HG02870 (cell line): ENCODE results near the gene P2RY11.

Experiments used
- ATAC-seq: cut with Tn5 transposase; IDR thresholded peaks from one replicate; pipeline ENCODE4 v1.9.1; 2021; ENCODE audit warnings: mild to moderate bottlenecking, moderate library complexity; ENCODE audit not compliant: unreplicated experiment

The P2RY11 gene

DNA sequence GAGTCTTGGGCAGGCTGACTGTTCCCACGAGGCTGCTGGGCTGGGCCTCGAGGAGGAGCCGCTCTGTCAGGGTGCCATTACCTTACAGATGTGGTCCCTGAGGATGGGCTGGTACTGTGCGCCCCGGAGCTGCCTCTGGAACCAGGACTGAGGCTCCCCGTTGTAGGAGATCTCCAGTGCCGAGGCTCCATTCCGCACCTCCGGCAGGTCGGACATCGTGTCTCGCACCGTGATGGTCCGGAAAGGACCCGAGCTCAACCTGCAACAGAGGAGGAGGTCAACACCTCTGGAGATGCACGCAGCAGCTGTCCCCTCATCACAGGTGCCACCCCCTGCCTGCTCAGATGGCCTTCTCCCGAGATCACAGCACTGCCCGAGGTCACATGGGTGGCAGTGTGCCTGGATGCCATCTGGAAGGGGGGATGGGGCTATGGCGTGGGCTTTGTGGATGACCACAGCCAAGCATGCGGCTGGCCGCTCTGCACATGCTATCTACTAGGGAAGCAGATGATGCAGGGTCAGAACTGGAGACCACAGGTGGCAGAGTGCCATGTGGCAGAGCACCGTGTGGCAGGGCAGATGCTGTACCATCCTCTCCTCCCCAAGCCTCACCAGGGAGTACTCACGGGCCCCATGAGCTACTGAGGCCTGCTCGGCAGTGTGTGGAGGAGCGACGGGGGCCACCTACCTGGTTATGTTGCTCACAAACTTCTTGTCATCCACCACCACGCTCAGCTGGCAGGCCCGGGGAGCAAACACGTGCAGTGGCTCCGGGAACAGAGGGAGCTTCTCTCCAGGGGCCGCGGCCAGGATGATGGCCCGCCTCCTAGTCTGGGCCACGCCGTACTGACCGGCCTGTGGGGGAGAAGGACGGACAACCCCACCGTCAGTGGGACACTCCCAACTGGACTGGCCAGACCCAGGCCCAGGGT, 26.5 kb downstream of the P2RY11 start:
- no peak for ATAC-seq

DNA sequence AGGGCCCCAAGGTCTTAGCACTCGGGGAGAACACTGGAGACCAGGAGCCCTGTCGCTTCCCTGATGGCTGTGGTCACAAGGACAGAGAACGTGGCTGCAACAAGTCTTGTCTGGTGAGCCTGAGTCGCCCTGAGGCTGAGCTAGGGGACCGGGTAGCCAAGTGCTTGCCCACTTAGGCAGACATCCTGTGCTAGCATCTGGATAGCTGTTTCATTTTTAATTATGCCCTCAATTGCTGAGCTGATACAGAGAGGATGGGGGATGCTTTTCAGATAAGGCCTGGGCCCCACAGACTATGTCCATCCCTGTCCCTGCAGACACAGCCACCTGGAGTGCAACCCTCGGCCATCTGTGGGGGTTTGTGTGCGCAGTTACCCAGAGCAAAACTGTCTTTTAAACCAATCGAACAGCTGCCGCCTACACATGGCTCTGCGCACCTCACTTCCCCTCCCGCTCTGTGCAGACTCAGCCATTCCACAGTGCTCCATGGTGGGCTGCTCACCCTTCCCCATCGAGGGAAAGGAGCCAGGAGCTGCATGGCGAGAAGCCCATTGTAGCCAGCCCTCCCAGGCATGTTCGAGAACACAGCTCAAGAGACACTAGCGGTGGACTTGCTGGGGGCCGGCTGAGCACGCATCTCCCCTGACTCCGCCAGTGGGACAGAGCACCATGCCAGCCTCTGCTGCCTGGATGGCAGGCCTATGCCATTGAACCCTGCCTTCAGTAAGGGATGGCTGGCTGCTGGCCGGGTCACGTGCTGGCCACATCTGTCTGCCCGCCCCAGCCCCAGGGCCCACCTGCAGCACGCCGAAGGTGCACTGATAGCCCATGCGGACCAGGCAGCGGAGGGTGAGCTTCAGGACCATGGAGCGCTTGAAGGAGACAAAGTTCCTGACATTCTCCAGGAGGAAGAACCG, 27.6 kb downstream of the P2RY11 start:
- ATAC-seq = no peak

DNA sequence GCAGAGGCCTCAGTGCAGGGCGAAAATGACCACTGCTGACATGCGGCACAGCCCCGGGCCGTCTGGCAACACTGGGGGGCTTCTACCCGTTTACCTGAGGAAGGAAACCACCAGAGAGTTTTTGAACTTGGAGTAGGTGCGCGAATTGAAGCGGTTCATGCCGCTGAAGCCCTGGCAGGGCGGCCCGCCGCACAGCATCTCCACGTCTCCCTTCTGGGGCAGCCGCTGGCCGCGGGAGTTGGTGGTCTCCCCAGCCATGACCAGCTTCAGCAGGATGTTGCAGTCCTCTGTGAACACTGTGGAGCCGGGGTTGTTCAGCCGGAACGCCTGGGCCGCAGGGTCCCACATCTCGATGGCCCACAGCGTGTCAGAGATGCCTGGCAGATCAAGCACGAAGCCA, 28.5 kb downstream of the P2RY11 start:
- ATAC-seq = no peak

DNA sequence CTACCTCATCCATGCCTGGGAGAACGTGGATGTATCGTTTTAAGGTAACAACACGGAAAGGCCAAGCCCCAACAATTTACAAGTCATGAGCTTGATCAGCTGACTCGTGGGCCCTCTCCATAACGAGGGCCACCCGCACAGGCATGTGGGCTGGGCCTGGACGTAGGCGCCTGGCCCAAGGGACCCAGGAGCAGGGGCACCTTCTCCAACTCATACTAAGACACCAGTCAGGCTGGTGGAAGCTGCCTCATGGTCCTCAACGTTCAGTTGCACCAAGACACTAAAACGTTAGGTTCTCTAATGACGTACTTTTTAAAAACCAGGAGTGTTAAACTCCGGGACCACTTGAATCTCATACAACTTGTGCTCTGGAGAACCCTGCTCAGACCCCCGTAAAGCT, 30.0 kb downstream of the P2RY11 start:
- ATAC-seq = no peak

DNA sequence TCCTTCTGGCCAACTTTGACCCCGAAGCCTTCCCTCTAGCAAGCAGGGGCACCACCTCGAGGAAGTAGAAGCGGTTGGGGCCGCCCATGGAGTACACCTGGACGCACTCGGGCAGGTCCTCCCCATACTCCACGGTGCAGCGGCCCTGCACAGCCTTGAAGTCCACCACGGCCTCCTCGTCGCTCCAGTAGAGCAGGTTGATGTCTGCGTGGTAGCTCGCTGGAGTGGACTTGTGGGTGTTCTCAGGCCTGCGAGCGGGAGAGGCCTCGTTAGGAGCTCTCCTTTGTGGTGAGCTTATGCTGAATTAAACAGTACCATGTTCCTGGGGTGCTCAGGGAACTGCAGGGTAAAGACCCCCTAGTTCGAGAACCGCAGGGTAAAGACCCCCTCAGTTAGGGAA, 30.5 kb downstream of the P2RY11 start:
- no peak for ATAC-seq

DNA sequence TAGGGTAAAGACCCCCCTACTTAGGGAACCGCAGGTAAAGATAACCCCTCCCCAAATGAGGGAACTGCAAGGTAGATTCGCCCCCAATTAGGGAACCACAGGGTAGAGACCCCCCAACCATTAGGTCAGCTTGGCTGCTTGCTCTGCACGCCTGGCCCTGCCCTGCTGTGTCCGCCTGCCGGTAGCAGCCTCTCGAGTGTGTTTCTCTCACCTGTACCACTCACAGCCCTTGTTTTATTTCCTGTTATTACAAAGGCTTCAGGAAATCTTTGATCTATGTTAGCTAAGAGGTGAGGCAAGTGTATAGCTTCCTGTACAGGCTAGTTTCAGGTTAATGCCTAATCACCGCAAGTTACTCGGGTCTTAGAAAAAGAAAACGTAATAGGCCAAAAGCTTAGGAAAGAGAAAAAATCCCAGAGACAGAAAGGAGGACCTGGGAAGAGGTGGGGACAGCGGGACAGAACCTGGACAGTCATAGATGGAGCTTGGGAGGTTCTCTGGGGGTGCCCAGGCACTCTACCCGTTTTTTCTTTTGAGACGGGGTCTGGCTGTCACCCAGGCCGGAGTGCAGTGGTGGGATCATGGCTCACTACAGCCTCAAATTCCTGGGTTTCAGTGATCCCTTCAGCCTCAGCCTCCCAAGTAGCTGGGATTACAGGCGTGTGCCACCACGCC, 31.3 kb downstream of the P2RY11 start:
- ATAC-seq = no peak

DNA sequence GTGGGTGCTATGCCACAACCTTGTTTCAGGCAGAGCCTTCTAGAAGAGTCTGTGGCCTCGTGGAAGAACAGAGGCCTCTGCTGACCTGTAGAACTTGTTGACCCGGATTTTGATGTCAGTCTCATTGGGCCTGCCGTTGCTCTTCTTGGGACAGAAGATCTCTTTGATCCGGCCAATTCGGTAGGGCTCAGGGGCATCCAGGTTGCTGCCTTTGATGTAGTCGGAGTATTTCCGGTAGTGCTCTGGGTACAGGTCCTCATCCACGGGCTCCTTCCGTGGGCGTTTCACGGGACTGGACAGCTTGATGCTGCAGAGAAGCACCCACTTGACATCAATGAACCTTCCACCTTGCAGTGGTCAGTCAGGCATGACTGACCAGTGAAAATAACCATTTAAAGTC, 32.2 kb downstream of the P2RY11 start:
- ATAC-seq = no peak

DNA sequence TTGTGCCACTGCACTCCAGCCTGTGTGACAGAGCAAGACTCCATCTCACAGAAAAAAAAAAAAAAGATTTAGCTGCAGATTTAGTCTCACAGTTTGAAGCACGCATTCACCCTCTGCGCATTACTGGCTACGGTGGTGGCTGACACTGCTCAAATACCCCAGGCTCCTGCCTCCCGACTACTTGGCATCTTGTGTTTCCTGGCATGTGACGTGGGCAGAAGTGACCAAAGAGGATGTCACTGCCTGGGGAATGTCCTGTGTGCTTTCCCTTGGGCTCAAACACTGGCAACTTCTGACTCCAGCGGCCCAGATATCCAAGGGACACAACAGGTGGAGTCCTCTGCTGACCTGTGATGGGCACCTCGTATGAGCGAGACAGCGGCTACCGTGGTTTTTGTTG, 32.9 kb downstream of the P2RY11 start:
- ATAC-seq = no peak

DNA sequence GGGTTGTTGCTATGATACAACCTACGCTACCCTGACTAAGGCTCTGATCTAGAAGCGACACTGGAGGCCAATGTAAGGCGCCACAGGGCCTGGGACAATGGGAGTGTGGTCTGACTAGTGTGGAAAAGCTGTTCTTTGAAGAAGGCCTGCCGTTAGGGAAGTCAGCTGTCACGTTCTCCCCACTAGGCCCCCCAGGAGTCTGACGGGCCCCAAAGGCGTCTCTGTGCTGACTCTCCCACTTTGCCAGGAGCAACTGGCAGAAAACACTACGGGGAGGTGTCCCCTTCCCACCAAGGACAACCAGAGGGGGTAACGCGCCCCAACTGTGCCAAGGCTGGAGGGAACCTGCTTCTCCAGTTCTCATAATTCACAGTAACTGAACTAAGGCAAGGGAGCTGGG, 33.5 kb downstream of the P2RY11 start:
- ATAC-seq = no peak

DNA sequence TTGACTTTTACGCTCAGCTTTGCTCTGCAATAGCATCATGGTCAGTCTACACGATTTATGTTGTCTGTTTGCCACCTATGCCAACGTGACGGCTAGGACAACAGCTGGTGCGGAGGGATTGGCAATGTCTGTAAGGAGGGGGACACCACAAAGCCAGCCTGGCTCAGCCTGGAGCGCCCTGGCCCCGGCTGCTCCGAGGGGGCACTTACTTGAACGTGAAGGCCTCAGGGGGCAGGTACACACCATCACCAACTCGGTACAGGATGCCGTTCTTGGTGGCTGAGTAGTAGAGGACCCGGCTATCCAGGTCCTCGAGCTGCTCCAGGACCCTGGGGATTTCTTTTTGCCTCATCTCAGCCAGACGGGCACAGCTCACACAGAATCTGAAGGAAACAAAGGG, 34.6 kb downstream of the P2RY11 start:
- no peak for ATAC-seq

DNA sequence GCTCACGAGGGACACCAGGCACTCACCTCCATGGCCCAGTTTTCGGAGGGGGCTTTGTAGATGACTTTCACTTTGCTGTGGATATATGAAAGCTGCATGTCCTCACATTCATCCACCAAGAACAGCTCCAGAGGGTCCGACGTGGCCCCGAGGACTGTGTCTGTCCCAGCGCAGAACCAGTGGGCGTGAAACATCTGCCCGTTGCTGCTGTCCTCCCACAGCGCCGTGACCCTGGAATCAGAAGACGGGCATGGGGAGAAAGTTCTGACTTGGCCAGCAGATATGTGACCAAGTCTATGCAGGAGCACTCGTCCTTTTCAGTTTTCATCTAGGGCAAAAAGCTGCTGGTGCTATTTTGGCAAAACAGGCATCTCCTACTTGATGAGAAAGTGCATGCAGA, 37.9 kb downstream of the P2RY11 start:
- ATAC-seq = no peak

DNA sequence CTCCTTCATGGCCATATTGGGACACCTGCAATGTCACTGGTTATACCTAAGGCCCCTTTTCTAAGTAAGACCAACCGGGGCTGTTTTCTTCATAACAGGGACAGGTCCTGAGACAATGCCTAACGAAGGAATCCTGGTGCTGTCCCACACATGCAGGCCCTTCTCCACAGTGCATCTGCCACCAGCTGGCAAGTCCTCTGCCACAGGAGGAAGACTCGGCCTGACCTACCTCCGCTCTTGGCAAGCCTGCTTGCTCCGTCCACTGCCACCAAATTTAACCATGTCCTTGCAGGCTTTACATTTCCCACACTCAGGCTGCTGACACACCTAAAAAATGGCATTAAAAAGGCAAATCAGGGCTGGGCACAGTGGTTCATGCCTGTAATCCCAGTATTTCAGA, 40.0 kb downstream of the P2RY11 start:
- no peak for ATAC-seq

DNA sequence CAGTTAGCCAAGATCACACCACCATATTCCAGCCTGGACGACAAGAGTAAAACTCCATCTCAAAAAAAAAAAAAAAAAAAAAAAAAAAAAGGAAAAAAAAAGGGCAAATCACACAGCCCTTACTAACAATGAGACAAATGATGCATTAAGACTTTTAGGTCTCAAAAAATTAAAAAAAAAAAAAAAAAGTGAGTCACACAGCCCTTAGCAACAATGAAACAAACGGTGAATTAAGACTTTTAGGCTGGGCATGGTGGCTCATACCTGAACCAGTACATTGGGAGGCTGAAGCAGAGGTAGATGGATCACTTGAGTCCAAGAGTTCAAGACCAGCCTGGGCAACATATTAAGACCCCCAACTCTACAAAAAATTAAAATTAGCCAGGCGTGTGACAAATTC, 40.6 kb downstream of the P2RY11 start:
- no peak for ATAC-seq

DNA sequence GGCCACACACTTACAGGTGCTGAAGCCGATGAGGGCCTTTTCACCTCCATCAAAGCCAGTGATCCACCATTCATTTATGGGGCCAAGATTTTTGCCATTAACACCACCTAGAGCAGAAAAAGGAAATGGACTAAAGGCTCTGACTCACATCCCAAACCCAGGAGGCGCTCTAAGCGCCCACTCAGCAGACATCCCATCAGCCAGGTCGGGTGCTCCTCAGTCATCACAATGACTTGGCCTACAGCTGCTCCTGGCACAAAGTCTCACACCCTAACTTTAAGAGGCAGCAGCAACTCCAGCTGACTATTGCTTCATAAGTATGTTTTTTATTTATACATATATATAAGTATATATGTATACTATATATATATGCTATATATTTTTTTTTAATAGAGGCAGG, 44.3 kb downstream of the P2RY11 start:
- no peak for ATAC-seq

DNA sequence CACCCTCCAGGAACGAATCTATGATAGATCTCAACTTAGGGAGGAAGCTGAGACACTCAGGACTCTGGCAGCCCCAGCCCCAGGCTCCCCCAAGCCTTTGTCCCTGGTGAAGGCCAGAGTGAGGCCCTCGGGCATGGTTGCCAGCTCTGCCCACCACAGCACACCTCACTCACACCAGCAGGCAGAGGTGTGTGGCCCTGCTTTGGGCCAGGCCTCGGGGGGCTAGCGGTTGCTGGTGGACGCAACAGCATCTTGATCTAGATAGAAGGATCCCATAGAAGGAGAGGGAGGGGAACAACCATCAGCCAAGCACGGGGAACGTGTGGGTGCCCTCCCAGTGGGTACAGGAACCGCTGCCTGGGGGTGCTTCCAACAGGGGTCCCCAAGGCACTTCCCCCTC, 46.6 kb downstream of the P2RY11 start:
- no peak for ATAC-seq

DNA sequence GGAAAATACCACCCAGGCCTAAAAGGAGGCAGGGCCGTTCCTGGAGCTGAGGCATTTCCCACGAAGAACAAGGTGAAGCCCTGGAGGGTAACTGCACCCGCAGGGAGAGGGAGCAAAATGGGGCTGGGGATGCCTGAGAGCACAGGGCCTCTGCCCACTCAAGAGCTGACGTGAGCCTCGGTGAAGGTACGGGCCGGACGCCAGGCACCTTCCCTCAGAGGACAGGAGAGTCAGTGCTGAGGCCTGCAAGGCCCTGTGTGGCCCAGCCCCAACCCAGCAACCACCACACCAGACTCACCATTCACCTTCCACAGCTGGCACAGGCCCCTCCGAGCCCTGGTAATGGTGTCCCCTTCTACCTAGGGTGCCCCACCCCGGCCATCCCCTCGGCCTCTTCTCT, 47.0 kb downstream of the P2RY11 start:
- ATAC-seq = no peak

DNA sequence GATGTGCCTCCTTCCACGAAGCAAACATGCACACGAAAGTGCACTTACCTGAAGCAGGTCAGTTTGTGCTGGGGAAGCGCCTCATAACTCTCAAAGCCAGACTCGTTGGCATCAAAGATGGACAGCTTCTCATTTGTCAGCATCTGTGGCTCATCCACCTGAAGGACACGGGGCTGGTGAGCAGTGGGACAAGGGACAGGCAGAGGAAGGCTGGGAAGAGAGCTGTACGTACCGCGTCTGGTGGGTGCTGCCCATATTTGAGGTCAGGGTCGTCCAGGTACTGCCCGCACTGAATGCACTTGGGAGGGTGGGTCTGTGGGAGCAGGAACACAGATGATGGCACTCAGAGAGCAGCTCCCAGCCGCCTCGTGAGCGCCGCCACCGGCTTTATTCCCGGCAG, 48.1 kb downstream of the P2RY11 start:
- no peak for ATAC-seq

DNA sequence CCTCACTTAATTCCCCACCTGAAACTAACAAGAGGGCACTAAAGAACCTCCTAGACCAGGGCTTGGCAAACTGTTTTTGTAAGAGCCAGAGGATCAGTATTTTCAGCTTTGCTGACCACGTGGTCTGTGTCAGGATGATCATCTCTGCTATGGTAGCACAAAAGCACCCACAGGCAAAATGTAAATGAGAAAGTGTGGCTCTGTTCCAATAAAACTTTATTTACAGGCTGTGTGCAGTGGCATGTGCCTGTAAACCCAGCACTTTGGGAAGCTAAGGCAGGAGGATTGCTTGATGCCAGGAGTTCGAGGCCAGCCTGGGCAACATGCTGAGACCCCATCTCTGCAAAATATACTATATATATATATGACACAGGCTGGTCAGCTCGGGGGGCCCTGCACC, 52.0 kb downstream of the P2RY11 start:
- ATAC-seq = no peak
